ENCODE measurements around the gene SDC1.

SDC1 gene

GRCh38 chr2:20227894-20228505 lies 3.1 kb upstream of the SDC1 start:
- no peak for DNase-seq

- DNase-seq = no peak
These were observed 1.2 kb upstream of the SDC1 start for GRCh38 chr2:20226152-20226545.

GRCh38 chr2:20225294-20226151 lies 593 bp upstream of the SDC1 start:
- no peak for DNase-seq

- no peak for DNase-seq
These were observed 690 bp downstream of the SDC1 start for GRCh38 chr2:20224164-20224715.

GRCh38 chr2:20223407-20224163 lies 1.3 kb downstream of the SDC1 start:
- DNase-seq = peak; percentile 36

GRCh38 chr2:20222769-20223406 lies 2.0 kb downstream of the SDC1 start:
- no peak for DNase-seq

- DNase-seq = no peak
These were observed 2.7 kb downstream of the SDC1 start for GRCh38 chr2:20222014-20222768.

- peak; percentile 92 for DNase-seq
These were observed 3.4 kb downstream of the SDC1 start for GRCh38 chr2:20221555-20221973.

GRCh38 chr2:20220806-20221554 lies 4.0 kb downstream of the SDC1 start:
- DNase-seq = no peak

- DNase-seq = no peak
These were observed 5.1 kb downstream of the SDC1 start for GRCh38 chr2:20219763-20220380.

GRCh38 chr2:20218331-20219320 lies 6.3 kb downstream of the SDC1 start:
- no peak for DNase-seq

- no peak for DNase-seq
These were observed 7.6 kb downstream of the SDC1 start for GRCh38 chr2:20217041-20217970.

- no peak for DNase-seq
These were observed 8.6 kb downstream of the SDC1 start for GRCh38 chr2:20216130-20217025.

GRCh38 chr2:20215183-20216040 lies 9.5 kb downstream of the SDC1 start:
- DNase-seq = no peak

GRCh38 chr2:20214566-20215182 lies 10.3 kb downstream of the SDC1 start:
- no peak for DNase-seq
